ENCODE results near the gene NEDD4L.
"Not testable (repeated sequence)": the region's sequence is repeated elsewhere in the genome, so short reads cannot be mapped to it uniquely, and the experiment has no call there.

The NEDD4L gene

DNA sequence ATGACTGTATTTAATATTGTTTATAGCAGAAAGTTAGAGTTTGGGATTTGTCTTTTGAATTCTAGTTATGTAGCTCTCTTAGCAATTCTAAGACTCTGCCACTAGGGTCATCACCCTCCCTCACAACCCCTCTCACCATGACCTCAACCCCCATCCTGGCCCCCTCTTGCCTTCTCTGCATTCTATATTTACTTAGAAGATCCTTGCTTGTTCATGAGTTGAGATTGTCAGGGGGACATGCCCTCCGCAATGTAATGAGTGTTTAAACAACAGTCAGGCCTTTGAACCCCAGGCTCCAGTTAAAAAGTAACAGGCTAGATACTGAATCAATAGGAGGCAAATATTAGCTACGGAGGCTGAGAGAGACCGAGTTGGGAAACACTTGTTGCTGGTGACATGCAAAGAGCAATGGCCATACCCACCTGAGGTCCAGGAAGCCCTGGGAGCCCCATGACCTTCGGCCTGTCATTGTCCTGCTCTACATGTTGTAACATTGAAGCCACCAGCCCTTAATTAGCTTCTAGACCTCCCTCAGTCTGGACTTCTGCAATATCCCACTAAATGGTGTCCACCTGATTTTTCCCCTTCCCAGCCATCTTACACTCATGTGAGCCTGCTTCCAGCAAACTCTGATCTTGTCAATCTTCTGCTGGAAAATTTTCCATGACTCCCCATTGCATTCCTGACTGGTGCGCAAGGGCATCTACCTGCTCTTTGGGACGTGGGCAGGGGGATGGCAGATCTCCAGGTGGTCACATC is 363.8 kb downstream of the NEDD4L start:
- DNase-seq, result no peak

- no peak for DNase-seq
Measured at GRCh38 chr18:58408665-58409064, 364.6 kb downstream of the NEDD4L start.

DNA sequence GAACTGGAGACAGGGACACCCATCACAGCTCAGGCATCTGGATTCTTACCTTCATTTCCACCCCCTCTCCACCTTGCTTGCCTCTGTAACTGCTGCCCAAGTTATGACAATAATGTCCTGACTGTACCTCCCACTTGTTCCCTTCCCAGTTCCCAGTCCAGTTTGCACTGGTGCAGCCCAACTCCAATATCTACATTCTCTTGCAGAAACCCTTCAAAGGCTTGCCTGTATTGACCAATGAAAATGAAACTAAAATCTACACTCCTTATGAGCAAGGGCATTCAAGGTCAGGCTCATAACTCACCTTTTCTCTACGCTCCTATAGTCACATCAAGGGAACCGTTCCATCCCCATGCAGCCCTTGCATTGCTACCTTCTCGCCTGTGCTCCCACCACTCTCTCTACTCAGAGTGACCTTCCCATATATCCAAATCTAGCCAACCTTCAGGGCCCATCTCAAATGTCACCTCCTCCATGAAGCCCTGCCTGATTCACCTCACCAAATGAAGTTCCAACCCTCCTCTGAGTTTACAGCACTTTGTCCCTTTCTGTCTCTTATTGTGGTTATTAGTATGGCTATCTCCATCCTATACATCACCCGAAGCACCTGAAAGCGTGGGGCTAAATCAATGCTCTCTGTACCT is 365.9 kb downstream of the NEDD4L start:
- no peak for DNase-seq

GRCh38 chr18:58411323-58411722 is 367.3 kb downstream of the NEDD4L start:
- DNase-seq, result no peak

DNA sequence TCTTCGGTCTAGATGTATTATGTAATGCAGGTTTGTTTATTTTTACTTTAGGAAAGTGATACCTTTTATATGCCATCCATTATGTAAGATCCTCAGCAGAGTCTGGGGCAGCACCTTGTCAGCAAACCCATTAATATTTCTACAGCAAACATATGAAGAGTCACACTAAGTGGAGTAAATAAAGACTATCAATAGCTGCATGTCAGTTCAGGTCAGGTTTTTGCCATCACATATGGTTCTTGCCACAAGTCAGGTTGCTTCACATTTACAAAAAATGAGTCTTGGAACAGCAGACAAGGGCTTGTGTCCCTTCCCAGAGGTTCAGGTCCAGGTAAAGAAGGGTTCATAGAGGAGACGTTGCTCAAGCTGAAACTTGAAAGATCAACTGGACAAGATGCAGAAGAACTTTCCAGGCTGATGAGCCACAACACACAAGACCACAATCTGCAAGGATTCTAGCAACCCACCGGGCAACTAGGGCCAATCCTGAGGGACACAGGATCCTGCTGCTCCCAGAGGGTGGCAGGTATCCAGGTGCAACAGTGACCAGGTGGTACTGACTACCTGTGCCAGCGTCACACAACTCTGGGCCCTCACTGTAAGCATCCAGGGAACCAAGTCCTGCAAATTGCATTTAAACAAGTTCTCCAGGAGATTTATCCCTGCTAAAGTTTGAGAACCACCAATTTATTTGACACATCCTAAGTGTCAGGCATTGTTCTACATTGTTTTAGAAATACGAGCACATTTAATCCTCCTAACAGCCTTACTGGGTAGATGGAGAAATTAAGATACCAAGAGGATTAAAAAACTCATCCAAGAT is 369.0 kb downstream of the NEDD4L start:
- no peak for DNase-seq

DNA sequence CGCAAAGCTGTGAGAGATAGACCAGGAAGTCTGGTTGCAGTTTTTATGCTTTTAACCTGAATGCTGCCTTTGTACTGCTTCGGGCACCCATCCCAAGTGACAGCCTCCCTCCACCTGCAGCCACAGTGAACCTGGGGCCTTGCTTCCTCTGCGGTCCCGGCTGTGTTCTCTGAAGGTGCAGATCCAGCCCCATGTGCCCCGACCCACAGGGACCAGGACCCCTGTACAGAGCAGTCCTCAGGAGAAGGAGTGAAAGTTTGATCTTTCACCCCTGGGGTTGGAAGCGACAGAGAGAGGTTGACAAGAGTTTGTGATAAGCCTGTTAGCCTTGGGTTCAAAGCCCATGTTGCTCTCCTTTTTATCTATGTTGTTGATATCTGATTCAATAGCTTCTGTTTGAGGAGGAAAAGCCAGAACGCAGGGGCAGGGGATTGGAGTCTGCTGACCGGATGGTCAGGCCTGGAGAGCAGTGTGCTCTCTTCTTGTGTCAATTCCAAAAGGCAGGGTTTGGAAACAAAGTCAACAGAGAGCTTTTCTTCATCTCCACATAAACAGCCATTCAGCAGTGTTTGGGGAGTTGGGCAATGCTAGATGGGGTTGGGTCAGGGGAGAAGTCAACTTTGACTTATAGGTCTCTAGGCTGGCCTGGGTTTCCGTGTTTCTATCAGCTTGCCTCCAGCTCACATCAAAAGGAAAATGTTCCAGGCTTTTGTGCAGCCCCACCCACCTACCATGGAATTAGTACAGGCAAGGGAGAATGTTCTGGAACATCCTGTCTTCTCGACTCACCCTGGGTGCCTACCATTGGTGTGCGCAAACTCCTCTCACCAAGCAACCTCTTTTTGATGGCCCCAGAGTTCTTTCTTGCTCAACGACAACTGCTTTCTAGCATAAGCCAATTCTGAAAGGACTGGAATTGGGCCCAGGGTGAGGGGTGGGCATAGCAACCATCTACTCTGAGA is 369.9 kb downstream of the NEDD4L start:
- no peak for DNase-seq

DNA sequence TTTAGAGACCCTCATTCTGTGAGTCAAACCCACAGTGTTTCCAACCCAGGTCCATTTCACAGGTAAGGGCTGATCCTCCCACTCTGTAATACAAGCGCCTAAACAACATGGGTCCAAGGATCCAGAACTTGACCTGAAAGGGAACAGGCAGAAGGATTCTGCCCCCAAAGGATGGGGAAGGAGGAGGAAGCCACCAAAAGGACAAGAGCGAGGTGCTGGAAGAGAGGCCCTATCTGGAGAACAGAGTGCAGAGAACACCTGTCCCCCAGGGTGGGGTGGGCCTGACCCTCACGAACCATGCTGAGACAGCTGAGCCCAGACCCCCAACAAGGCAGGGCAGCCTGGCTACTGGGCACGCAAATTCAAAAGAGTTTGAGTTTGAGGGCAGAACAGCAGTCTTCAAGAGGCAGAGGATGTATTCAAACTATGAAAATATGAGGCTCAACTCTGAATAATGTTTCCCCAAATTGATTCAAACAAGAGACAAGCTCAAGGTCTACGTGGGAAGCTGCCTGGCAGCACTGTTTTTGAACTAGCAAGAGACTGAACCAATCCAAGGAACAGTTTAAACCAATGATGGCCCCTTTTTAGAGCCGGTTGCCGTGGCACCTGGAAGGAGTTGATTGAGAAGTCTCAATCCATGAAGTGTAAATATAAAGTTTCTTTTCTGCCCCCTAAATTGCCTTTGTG is 372.1 kb downstream of the NEDD4L start:
- no peak for DNase-seq

GRCh38 chr18:58416704-58417683 is 373.0 kb downstream of the NEDD4L start:
- DNase-seq, result no peak

DNA sequence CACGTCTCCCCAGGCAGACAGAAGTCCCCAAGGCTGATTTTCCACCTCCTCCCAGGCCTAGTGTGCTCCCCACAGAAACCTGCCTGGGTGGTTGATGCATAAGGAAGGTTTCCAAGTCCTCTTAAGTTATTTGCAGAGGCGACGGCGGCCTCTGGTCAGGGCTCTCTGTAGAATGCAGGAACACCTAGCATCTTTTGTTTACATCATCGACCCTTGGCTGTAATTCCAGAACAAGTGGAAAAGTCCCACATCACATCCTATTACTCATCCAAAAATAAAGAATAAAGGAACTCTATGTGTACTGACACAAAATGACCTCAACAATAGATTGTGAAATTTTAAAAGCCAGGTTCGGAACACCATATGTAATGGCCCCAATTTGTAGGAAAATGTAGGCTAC is 373.7 kb downstream of the NEDD4L start:
- DNase-seq, result no peak

DNA sequence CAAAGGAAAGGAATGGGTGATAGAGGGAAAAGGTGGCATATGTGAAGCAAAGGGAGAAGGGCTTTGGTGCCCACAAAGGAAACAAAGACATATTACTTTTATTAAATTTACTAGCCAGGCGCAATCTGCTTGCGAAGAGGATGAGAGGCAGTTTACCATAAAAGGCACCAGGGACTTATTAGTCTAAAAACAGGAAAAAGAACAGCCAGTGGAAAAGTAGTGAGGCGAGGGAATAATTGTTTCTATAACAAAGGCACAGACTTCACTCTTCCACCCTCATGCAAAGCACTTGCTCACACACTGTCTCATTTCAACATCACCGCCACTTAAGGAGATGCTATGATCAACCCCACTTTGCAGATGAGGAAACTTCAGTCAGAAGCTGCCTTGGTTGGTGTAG is 374.3 kb downstream of the NEDD4L start:
- DNase-seq, result no peak

DNA sequence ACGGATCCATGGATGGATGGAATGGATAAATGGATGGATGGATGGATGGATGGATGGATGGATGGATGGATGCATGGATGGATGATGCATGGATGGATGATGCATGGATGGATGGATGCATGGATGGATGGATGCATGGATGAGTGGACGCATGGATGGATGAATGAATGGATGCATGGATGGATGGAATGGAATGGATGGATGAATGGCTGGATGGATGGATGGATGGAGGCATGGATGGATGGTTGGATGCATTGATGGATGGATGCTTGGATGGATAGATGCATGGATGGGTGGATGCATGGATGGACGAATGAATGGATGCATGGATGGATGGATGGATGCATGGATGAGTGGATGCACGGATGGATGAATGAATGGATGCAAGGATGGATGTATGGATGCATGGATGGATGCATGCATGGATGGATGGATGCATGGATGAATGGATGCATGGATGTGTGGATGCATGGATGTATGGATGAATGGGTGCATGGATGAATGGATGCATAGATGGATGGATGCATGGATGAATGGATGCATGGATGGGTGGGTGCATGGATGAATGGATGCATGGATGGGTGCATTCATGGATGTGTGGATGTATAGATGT is 375.7 kb downstream of the NEDD4L start:
- no peak for DNase-seq

GRCh38 chr18:58426611-58427010 is 382.6 kb downstream of the NEDD4L start:
- no peak for DNase-seq

GRCh38 chr18:58427321-58427720 is 383.3 kb downstream of the NEDD4L start:
- DNase-seq, result no peak

GRCh38 chr18:58429442-58429841 is 385.4 kb downstream of the NEDD4L start:
- no peak for DNase-seq

- no peak for DNase-seq
Measured at GRCh38 chr18:58431215-58431614, 387.2 kb downstream of the NEDD4L start.

GRCh38 chr18:58432050-58432727 is 388.2 kb downstream of the NEDD4L start:
- DNase-seq, result no peak

DNA sequence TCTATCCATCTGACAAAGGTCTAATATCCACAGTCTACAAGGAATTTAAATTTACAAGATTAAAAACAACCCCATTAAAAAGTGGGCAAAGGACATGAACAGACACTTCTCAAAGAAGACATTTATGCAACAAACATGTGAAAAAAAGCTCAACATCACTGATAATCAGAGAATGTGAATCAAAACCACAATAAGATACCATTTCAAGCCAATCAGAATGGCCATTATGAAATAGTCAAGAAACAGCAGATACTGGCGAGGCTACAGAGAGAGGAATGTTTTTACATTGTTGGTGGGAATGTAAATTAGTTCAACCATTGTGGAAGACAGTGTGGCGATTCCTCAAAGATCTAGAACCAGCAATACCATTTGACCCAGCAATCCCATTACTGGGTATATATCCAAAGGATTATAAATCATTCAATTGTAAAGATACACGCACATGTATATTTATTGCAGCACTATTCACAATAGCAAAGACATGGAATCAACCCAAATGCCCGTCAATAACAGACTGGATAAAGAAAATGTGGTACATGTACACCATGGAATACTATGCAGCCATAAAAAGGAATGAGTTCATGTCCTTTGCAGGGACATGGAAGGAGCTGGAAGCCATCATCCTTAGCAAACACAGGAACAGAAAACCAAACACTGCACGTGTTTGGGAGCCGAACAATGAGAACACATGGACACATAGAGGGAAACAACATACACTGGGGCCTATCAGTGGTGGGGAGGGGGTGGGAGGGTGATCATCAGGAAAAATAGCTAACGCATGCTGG is 391.4 kb downstream of the NEDD4L start:
- DNase-seq, result not testable (repeated sequence)

DNA sequence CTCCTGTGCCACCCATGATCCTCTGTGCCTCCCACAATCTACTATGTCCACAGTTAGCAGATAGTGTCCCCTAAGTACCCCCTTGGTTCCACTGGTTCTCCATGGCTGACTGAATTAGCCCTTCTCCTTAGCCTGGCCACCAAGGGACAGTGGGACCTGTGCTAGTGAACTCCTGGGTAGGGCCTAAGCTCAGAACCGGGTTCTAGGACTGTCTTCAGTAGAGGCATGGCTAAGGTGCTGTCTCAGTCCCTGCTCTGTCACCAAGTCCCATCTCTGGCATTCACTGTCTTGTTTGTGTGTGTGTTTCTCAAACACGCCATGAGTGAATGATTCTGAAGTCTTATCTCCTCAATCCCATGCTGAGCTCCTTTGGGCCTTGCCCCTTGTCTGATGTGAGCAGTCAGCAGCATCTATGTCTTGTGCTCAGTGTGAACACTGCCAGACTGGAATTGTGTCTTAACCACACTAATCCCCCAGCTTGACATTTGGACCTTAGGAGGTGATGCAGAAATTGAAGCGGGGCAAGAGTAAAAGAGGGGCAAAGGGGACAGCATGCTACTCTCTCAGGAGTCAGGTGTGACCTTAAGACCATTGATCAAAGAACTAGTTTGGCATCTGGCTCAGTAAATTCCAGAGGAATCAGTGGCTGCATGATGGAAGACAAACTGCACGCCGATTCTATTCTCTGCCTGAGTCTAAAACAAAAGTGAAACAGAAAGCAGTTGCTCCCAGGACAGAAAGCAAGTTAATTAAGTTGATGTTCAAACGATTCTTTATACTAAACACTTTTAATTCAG is 394.3 kb downstream of the NEDD4L start:
- no peak for DNase-seq

Data from hippocampal formation (tissue), 2 donors.